GM23338 (cell line): ENCODE measurements around the gene GBF1. TPM values are rescaled to one million over a fixed set of nuclear protein-coding genes. Genes with fewer than 3 reads are reported as not detected.

Experiments used
- ATAC-seq: fragments of 200-7000 bp; cut with Tn5 transposase; 3 replicates; pipeline ENCODE4 v1.9.1; 2020
- DNase-seq: peaks from one replicate; pipeline ENCODE4 v3.0.0-alpha.2; 2015; ENCODE audit warnings: low spot score
- H2AFZ ChIP-seq: fragments of 200-600 bp; sonication (generic); 2 replicates; pipeline ENCODE4 v1.8.0; 2016; ENCODE audit warnings: antibody characterized with exemption, mild to moderate bottlenecking, moderate library complexity
- H3F3A ChIP-seq: fragments of 200-600 bp; sonication (generic); replicated peaks from 2 replicates; pipeline ENCODE4 v1.8.0; 2017; ENCODE audit warnings: antibody characterized with exemption, mixed run types, low read depth
- H3K27ac ChIP-seq: fragments of 200-600 bp; sonication (generic); 2 replicates; pipeline ENCODE4 v1.6.1; 2016; ENCODE audit warnings: low read depth
- H3K27me3 ChIP-seq: fragments of 200-600 bp; sonication (generic); 2 replicates; pipeline ENCODE4 v1.8.0; 2016; ENCODE audit warnings: mild to moderate bottlenecking, mixed run types, moderate library complexity; ENCODE audit not compliant: insufficient read depth
- H3K36me3 ChIP-seq: fragments of 200-600 bp; sonication (generic); 2 replicates; pipeline ENCODE4 v1.8.0; 2016; ENCODE audit warnings: mild to moderate bottlenecking; ENCODE audit not compliant: insufficient read depth
- H3K4me1 ChIP-seq: fragments of 200-600 bp; sonication (generic); 2 replicates; pipeline ENCODE4 v1.8.0; 2016; ENCODE audit warnings: mild to moderate bottlenecking, moderate library complexity; ENCODE audit not compliant: insufficient read depth
- H3K4me2 ChIP-seq: fragments of 200-600 bp; sonication (generic); 2 replicates; pipeline ENCODE4 v1.7.1; 2017; ENCODE audit warnings: mixed run types
- H3K4me3 ChIP-seq: fragments of 200-600 bp; sonication (generic); 2 replicates; pipeline ENCODE4 v1.6.1; 2016; ENCODE audit warnings: mixed run types
- H3K79me2 ChIP-seq: fragments of 200-600 bp; sonication (generic); replicated peaks from 2 replicates; pipeline ENCODE4 v1.8.0; 2017; ENCODE audit warnings: mild to moderate bottlenecking; ENCODE audit not compliant: insufficient read depth
- H3K9me2 ChIP-seq: fragments of 200-600 bp; sonication (generic); 2 replicates; pipeline ENCODE4 v1.8.0; 2017; ENCODE audit not compliant: insufficient read depth
- H4K20me1 ChIP-seq: fragments of 200-600 bp; sonication (generic); replicated peaks from 2 replicates; pipeline ENCODE4 v1.8.0; 2017; ENCODE audit warnings: mild to moderate bottlenecking; ENCODE audit not compliant: insufficient read depth
- H3K27ac Mint-ChIP-seq: 2 replicates; pipeline ENCODE4 v1.8.0; 2020; ENCODE audit warnings: inconsistent platforms, mild to moderate bottlenecking, moderate library complexity, mixed read lengths
- H3K27me3 Mint-ChIP-seq: 3 replicates; pipeline ENCODE4 v1.8.0; 2022; ENCODE audit warnings: low read depth, mild to moderate bottlenecking, moderate library complexity, mixed read lengths, inconsistent platforms; ENCODE audit not compliant: insufficient read depth, poor library complexity
- H3K36me3 Mint-ChIP-seq: 3 replicates; pipeline ENCODE4 v1.8.0; 2021; ENCODE audit warnings: low read depth, mild to moderate bottlenecking, inconsistent platforms, moderate library complexity, mixed read lengths
- H3K4me1 Mint-ChIP-seq: 3 replicates; pipeline ENCODE4 v1.8.0; 2020; ENCODE audit warnings: mild to moderate bottlenecking, inconsistent platforms, mixed read lengths
- H3K4me3 Mint-ChIP-seq: 3 replicates; pipeline ENCODE4 v1.8.0; 2021; ENCODE audit warnings: moderate library complexity, mild to moderate bottlenecking, inconsistent platforms, mixed read lengths
- H3K9me3 Mint-ChIP-seq: 3 replicates; pipeline ENCODE4 v1.8.0; 2020; ENCODE audit warnings: moderate library complexity, mild to moderate bottlenecking, inconsistent platforms, mixed read lengths
- CREB1 ChIP-seq: fragments of 250-450 bp; sonication (Bioruptor Pico); IDR thresholded peaks from 2 replicates; pipeline ENCODE4 v1.5.0; 2020; ENCODE audit warnings: low read depth, mild to moderate bottlenecking, moderate library complexity
- EZH2 ChIP-seq: fragments of 200-600 bp; sonication (generic); IDR thresholded peaks from one replicate; pipeline ENCODE4 v1.8.0; 2017; ENCODE audit warnings: antibody characterized with exemption, mild to moderate bottlenecking, low read depth; ENCODE audit not compliant: unreplicated experiment
- EZH2phosphoT487 ChIP-seq: fragments of 200-600 bp; sonication (generic); IDR thresholded peaks from one replicate; pipeline ENCODE4 v1.8.1; 2018; ENCODE audit warnings: antibody characterized with exemption; ENCODE audit not compliant: unreplicated experiment
- JUNB ChIP-seq: IDR thresholded peaks from one replicate; pipeline ENCODE4 v1.6.1; 2016; ENCODE audit warnings: antibody characterized with exemption; ENCODE audit not compliant: unreplicated experiment
- NANOG ChIP-seq: IDR thresholded peaks from 2 replicates; pipeline ENCODE4 v1.6.1; 2016; ENCODE audit warnings: antibody characterized with exemption, borderline replicate concordance
- POLR2AphosphoS5 ChIP-seq: IDR thresholded peaks from 2 replicates; pipeline ENCODE4 v1.6.1; 2016; ENCODE audit warnings: antibody characterized with exemption, low read depth
- STAT1 ChIP-seq: IDR thresholded peaks from one replicate; pipeline ENCODE4 v1.6.1; 2016; ENCODE audit warnings: antibody characterized with exemption; ENCODE audit not compliant: unreplicated experiment
- ZNF114 ChIP-seq: fragments of 250-450 bp; sonication (Bioruptor Pico); IDR thresholded peaks from 2 replicates; pipeline ENCODE4 v1.5.0; 2020; ENCODE audit warnings: mild to moderate bottlenecking, moderate library complexity
- ZNF331 ChIP-seq: fragments of 250-450 bp; sonication (Bioruptor Pico); IDR thresholded peaks from 2 replicates; pipeline ENCODE4 v1.5.0; 2020; ENCODE audit warnings: low read depth, mild to moderate bottlenecking, moderate library complexity
- polyA plus RNA-seq: library from polyadenylated mRNA; unstranded; fragments of >200 nt; fragmentation: Nextera tagmentation; extraction: Ambion mirVana; gene quantifications from 2 replicates; pipeline ENCODE4 v1.2.1, GENCODE V29; 2016
- total RNA-seq: library from RNA; depleted of rRNA; stranded (reverse); fragments of >200 nt; shearing (Covaris generic); gene quantifications from 2 replicates; pipeline ENCODE4 v1.2.3, GENCODE V29; 2014
- TF ChIP-seq, protein P1 (sequence below): IDR thresholded peaks from one replicate; pipeline ENCODE4 v1.6.1; 2018; ENCODE audit warnings: antibody characterized with exemption; ENCODE audit not compliant: unreplicated experiment
- TF ChIP-seq, protein P2 (sequence below): IDR thresholded peaks from 2 replicates; pipeline ENCODE4 v1.6.1; 2016; ENCODE audit warnings: antibody characterized with exemption
- TF ChIP-seq, protein P3 (sequence below), 2 experiments: fragments of 200-600 bp in 1 of 2; sonication (generic) in 1 of 2; conservative IDR thresholded peaks; 2 replicates each; pipeline versions ENCODE4 v1.5.1 to v1.6.1; 2016 to 2017; ENCODE audit warnings: antibody characterized with exemption in 2 of 2, low read depth in 2 of 2, mild to moderate bottlenecking in 2 of 2, moderate library complexity in 1 of 2
- TF ChIP-seq, protein P4 (sequence below): fragments of 250-450 bp; sonication (Bioruptor Pico); IDR thresholded peaks from 2 replicates; pipeline ENCODE4 v1.5.0; 2020; ENCODE audit warnings: mild to moderate bottlenecking, moderate library complexity

The GBF1 gene
- total and polyA plus RNA-seq, 2 experiments from 2014 or later = 6.5 to 27.2 TPM

DNA sequence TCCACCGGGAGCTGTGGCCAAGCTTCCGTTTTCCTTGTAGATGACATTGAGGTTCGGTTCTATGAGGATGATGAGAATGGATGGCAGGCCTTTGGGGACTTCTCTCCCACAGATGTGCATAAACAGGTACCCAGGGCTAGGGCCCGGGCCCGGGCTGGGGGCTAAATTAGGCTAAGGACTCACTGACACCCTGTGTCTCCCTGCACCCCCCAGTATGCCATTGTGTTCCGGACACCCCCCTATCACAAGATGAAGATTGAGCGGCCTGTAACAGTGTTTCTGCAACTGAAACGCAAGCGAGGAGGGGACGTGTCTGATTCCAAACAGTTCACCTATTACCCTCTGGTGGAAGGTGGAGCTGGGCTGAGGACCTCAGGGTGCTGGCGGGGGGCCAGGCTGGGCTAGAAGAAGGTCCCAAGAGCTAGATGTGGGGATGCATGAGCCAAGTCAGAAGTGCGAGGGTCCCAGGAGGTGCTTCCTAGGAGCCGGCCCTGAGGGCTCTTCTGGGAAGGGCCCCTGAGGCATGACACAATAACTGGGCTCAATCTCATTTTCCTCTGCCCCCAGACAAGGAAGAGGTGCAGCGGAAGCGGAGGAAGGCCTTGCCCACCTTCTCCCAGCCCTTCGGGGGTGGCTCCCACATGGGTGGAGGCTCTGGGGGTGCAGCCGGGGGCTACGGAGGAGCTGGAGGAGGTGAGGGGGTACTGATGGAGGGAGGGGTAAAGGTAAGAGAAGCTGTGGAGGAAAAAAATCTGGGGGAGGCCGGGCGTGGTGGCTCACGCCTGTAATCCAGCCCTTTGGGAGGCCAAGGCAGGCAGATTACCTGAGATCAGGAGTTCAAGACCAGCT, 153.1 kb downstream of the GBF1 start:
- Mint-ChIP-seq H3K27ac (no peak overlapping the region), H3K9me3 (no peaks in the 10 kb centered on the region), H3K36me3 (no peaks in the 10 kb centered on the region; the same call in 2 of the 3 replicates), H3K27me3 (peaks cover 34% of the 10 kb centered on the region), H3K4me1 (peaks cover 16% of the 10 kb centered on the region; the same call in 2 of the 3 replicates), H3K4me3 (peak overlapping the region; percentile 56)
- no peak overlapping the region for H3K27ac ChIP-seq
- ATAC-seq (no peak), DNase-seq (no peak)
- H3K36me3 ChIP-seq = no peaks in the 10 kb centered on the region
- H3K27me3 ChIP-seq = peaks cover 21% of the 10 kb centered on the region
- H3F3A ChIP-seq = 0 out of 2 replicates have a peak, but pooled peaks cover 11% of the 10 kb centered on the region
- no peaks in the 10 kb centered on the region for H3K9me2 ChIP-seq
- peak overlapping the region; percentile 74; the same call in 1 of the 2 replicates for H3K4me3 ChIP-seq
- no peak overlapping the region for H2AFZ ChIP-seq
- H3K4me1 ChIP-seq = peaks cover 11% of the 10 kb centered on the region
- H3K4me2 ChIP-seq = peak overlapping the region; percentile 88
- H4K20me1 ChIP-seq = no peaks in the 10 kb centered on the region; the same call in 1 of the 2 replicates
- H3K79me2 ChIP-seq = no peaks in the 10 kb centered on the region
- TF ChIP-seq NANOG (no peak), JUNB (no peak), ZNF114 (no peak), STAT1 (no peak), CREB1 (no peak), POLR2AphosphoS5 (no peak), EZH2phosphoT487 (no peak), EZH2 (no peak), ZNF331 (CRISPR knock-in tag) (no peak)
- TF ChIP-seq, protein P1, sequence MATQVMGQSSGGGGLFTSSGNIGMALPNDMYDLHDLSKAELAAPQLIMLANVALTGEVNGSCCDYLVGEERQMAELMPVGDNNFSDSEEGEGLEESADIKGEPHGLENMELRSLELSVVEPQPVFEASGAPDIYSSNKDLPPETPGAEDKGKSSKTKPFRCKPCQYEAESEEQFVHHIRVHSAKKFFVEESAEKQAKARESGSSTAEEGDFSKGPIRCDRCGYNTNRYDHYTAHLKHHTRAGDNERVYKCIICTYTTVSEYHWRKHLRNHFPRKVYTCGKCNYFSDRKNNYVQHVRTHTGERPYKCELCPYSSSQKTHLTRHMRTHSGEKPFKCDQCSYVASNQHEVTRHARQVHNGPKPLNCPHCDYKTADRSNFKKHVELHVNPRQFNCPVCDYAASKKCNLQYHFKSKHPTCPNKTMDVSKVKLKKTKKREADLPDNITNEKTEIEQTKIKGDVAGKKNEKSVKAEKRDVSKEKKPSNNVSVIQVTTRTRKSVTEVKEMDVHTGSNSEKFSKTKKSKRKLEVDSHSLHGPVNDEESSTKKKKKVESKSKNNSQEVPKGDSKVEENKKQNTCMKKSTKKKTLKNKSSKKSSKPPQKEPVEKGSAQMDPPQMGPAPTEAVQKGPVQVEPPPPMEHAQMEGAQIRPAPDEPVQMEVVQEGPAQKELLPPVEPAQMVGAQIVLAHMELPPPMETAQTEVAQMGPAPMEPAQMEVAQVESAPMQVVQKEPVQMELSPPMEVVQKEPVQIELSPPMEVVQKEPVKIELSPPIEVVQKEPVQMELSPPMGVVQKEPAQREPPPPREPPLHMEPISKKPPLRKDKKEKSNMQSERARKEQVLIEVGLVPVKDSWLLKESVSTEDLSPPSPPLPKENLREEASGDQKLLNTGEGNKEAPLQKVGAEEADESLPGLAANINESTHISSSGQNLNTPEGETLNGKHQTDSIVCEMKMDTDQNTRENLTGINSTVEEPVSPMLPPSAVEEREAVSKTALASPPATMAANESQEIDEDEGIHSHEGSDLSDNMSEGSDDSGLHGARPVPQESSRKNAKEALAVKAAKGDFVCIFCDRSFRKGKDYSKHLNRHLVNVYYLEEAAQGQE = no peak
- TF ChIP-seq, protein P2, sequence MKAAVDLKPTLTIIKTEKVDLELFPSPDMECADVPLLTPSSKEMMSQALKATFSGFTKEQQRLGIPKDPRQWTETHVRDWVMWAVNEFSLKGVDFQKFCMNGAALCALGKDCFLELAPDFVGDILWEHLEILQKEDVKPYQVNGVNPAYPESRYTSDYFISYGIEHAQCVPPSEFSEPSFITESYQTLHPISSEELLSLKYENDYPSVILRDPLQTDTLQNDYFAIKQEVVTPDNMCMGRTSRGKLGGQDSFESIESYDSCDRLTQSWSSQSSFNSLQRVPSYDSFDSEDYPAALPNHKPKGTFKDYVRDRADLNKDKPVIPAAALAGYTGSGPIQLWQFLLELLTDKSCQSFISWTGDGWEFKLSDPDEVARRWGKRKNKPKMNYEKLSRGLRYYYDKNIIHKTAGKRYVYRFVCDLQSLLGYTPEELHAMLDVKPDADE = no peak
- TF ChIP-seq, protein P3, sequence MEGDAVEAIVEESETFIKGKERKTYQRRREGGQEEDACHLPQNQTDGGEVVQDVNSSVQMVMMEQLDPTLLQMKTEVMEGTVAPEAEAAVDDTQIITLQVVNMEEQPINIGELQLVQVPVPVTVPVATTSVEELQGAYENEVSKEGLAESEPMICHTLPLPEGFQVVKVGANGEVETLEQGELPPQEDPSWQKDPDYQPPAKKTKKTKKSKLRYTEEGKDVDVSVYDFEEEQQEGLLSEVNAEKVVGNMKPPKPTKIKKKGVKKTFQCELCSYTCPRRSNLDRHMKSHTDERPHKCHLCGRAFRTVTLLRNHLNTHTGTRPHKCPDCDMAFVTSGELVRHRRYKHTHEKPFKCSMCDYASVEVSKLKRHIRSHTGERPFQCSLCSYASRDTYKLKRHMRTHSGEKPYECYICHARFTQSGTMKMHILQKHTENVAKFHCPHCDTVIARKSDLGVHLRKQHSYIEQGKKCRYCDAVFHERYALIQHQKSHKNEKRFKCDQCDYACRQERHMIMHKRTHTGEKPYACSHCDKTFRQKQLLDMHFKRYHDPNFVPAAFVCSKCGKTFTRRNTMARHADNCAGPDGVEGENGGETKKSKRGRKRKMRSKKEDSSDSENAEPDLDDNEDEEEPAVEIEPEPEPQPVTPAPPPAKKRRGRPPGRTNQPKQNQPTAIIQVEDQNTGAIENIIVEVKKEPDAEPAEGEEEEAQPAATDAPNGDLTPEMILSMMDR (conservative IDR thresholded peaks at IDR 0.05; ENCODE audit: low read depth in 2 of 2) = no peak
- TF ChIP-seq, protein P4, sequence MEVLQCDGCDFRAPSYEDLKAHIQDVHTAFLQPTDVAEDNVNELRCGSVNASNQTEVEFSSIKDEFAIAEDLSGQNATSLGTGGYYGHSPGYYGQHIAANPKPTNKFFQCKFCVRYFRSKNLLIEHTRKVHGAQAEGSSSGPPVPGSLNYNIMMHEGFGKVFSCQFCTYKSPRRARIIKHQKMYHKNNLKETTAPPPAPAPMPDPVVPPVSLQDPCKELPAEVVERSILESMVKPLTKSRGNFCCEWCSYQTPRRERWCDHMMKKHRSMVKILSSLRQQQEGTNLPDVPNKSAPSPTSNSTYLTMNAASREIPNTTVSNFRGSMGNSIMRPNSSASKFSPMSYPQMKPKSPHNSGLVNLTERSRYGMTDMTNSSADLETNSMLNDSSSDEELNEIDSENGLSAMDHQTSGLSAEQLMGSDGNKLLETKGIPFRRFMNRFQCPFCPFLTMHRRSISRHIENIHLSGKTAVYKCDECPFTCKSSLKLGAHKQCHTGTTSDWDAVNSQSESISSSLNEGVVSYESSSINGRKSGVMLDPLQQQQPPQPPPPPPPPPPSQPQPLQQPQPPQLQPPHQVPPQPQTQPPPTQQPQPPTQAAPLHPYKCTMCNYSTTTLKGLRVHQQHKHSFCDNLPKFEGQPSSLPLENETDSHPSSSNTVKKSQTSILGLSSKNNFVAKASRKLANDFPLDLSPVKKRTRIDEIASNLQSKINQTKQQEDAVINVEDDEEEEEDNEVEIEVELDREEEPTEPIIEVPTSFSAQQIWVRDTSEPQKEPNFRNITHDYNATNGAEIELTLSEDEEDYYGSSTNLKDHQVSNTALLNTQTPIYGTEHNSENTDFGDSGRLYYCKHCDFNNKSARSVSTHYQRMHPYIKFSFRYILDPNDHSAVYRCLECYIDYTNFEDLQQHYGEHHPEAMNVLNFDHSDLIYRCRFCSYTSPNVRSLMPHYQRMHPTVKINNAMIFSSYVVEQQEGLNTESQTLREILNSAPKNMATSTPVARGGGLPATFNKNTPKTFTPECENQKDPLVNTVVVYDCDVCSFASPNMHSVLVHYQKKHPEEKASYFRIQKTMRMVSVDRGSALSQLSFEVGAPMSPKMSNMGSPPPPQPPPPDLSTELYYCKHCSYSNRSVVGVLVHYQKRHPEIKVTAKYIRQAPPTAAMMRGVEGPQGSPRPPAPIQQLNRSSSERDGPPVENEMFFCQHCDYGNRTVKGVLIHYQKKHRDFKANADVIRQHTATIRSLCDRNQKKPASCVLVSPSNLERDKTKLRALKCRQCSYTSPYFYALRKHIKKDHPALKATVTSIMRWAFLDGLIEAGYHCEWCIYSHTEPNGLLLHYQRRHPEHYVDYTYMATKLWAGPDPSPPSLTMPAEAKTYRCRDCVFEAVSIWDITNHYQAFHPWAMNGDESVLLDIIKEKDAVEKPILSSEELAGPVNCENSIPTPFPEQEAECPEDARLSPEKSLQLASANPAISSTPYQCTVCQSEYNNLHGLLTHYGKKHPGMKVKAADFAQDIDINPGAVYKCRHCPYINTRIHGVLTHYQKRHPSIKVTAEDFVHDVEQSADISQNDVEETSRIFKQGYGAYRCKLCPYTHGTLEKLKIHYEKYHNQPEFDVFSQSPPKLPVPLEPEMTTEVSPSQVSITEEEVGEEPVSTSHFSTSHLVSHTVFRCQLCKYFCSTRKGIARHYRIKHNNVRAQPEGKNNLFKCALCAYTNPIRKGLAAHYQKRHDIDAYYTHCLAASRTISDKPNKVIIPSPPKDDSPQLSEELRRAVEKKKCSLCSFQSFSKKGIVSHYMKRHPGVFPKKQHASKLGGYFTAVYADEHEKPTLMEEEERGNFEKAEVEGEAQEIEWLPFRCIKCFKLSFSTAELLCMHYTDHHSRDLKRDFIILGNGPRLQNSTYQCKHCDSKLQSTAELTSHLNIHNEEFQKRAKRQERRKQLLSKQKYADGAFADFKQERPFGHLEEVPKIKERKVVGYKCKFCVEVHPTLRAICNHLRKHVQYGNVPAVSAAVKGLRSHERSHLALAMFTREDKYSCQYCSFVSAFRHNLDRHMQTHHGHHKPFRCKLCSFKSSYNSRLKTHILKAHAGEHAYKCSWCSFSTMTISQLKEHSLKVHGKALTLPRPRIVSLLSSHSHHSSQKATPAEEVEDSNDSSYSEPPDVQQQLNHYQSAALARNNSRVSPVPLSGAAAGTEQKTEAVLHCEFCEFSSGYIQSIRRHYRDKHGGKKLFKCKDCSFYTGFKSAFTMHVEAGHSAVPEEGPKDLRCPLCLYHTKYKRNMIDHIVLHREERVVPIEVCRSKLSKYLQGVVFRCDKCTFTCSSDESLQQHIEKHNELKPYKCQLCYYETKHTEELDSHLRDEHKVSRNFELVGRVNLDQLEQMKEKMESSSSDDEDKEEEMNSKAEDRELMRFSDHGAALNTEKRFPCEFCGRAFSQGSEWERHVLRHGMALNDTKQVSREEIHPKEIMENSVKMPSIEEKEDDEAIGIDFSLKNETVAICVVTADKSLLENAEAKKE = no peak
